DOHH2 (cell line): Measurements from ENCODE around the gene HHATL.

Source experiments
- EZH2phosphoT487 ChIP-seq: fragments of 200-600 bp; sonication (generic); IDR thresholded peaks from 2 replicates; pipeline ENCODE4 v1.6.1; 2017; ENCODE audit warnings: borderline replicate concordance, mild to moderate bottlenecking, antibody characterized with exemption, low read length, moderate library complexity, mixed read lengths
- TF ChIP-seq, protein P1 (sequence below): fragments of 200-600 bp; sonication (generic); IDR thresholded peaks from one replicate; pipeline ENCODE4 v1.5.1; 2014; ENCODE audit warnings: antibody characterized with exemption, mild to moderate bottlenecking, low read depth, low read length; ENCODE audit not compliant: poor library complexity, severe bottlenecking

DNA sequence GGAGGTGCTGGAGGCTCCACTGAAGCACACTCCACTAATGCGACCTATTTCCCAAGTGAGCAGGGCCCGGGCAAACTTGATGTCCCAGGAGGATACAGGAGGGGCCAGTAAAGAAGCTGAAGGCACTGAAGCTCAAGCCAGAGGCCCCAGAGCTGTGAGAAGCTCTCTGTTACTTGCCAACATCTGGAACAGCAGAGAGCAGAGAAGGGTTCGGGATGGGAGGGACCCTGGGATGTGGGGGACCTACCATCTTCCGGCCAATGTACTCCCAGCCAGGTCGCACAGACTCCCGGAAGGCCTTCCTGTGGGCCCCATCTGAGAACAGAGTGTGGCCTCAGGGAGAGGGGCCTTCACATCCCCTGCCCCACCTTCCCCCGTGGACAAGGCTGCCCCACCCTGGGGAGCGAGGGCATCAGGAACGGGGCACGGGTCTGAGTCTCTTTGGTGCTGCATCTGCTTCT, 3.1 kb downstream of the HHATL start:
- TF ChIP-seq, protein P1, sequence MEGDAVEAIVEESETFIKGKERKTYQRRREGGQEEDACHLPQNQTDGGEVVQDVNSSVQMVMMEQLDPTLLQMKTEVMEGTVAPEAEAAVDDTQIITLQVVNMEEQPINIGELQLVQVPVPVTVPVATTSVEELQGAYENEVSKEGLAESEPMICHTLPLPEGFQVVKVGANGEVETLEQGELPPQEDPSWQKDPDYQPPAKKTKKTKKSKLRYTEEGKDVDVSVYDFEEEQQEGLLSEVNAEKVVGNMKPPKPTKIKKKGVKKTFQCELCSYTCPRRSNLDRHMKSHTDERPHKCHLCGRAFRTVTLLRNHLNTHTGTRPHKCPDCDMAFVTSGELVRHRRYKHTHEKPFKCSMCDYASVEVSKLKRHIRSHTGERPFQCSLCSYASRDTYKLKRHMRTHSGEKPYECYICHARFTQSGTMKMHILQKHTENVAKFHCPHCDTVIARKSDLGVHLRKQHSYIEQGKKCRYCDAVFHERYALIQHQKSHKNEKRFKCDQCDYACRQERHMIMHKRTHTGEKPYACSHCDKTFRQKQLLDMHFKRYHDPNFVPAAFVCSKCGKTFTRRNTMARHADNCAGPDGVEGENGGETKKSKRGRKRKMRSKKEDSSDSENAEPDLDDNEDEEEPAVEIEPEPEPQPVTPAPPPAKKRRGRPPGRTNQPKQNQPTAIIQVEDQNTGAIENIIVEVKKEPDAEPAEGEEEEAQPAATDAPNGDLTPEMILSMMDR = no peak
- TF ChIP-seq EZH2phosphoT487 = no peak
